Mucosa of rectum (tissue), 2 donors: ENCODE measurements around the gene TMOD3.

Experiments
- H3K27ac ChIP-seq, 2 donors: one replicate each; pipeline ENCODE4 v1.7.0; 2013; ENCODE audit warnings: inconsistent platforms in 2 of 2, low read depth in 2 of 2, low read length in 2 of 2
- H3K27me3 ChIP-seq, 2 donors: one replicate each; pipeline ENCODE4 v1.7.0; 2013; ENCODE audit warnings: low read length in 2 of 2; ENCODE audit not compliant: control insufficient read depth in 2 of 2, insufficient read depth in 2 of 2
- H3K36me3 ChIP-seq, 2 donors: one replicate each; pipeline ENCODE4 v1.7.0; 2013; ENCODE audit warnings: low read length in 2 of 2; ENCODE audit not compliant: control insufficient read depth in 2 of 2, insufficient read depth in 2 of 2
- H3K4me1 ChIP-seq, 2 donors: one replicate each; pipeline ENCODE4 v1.7.0; 2013; ENCODE audit warnings: low read length in 2 of 2, mild to moderate bottlenecking in 1 of 2; ENCODE audit not compliant: control insufficient read depth in 2 of 2, insufficient read depth in 2 of 2
- H3K4me3 ChIP-seq, 2 donors: one replicate each; pipeline ENCODE4 v1.7.0; 2013; ENCODE audit warnings: low read length in 2 of 2
- H3K9ac ChIP-seq, 2 donors: one replicate each; pipeline ENCODE4 v1.7.0; 2013; ENCODE audit warnings: low read length in 2 of 2, low read depth in 1 of 2, mild to moderate bottlenecking in 1 of 2
- H3K9me3 ChIP-seq, 2 donors: one replicate each; pipeline ENCODE4 v1.7.0; 2013; ENCODE audit warnings: low read length in 2 of 2; ENCODE audit not compliant: control insufficient read depth in 2 of 2
- donor health status: healthy.
- donor health status: Normal muscosa, but diverticular disease.

Gene TMOD3

GRCh38 chr15:51861557-51862359 lies 32.3 kb downstream of the TMOD3 start:
- Histone ChIP-seq H3K36me3 (peaks cover 20 to 24% of the 10 kb centered on the region in 2 donors), H3K27me3 (no peaks in the 10 kb centered on the region), H3K4me1 (no peaks in the 10 kb centered on the region), H3K9ac (no peak overlapping the region), H3K9me3 (no peaks in the 10 kb centered on the region), H3K4me3 (no peak overlapping the region), H3K27ac (no peak overlapping the region)

GRCh38 chr15:51863131-51863530 lies 33.7 kb downstream of the TMOD3 start:
- H3K4me1 ChIP-seq: no peaks in the 10 kb centered on the region
- peaks cover 26 to 31% of the 10 kb centered on the region in 2 donors for H3K36me3 ChIP-seq
- H3K27ac ChIP-seq: no peak overlapping the region

DNA sequence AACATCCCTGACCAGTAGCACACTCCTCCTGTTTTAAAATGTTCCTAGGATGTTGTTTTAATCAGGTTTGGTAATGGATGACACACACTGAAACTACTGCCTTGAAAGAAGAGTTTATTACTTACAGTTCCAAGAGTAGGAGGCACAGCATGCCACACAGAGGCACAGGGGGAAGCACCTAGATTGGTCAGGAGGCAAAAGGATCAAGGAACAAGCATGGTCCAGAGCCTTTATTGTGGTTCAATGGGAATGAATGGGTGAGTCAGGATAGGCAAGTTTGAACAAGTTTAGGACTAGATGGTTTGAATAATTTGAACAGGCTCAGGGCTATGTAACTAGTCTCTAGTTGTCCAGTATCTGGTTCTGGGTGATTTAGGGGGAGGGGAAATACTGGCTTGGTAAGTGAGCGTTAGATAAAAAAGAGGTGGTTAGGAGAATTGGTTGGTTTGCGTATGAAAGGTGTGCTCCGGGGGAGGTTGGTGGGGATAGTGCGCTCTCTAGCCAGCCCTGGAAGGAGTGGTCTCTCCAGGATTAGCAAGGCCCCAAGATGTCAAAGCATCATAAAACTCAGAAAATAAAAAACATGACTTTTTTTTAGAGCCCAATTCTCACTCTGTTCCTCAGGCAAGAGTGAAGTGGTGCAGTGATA lies 35.1 kb downstream of the TMOD3 start:
- H3K4me1 ChIP-seq: peaks cover 5 to 8% of the 10 kb centered on the region in 2 donors

More at GRCh38 chr15:51863131-51863530, 33.7 kb downstream of the TMOD3 start:
- Histone ChIP-seq H3K27me3 (no peaks in the 10 kb centered on the region), H3K4me3 (no peak overlapping the region), H3K9me3 (no peaks in the 10 kb centered on the region), H3K9ac (no peak overlapping the region)

DNA sequence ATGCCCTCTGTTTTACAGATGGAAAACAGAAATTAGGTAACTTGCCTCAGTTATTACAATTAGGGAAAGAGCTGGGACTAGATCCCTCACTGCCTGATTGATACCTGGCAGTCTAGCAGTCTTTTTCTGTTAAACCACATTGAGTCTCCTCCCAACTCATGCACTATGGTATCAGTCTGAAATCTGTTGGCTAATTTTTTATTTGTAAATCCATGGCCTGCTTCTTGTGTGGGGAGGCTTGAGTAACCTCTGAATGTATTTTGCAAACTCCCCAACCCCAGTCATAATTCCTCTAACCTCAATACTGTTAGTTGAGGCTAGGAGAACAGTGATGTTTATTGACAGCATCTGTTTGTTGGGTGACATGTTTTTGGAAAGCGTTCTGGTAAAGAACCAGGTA lies 35.9 kb downstream of the TMOD3 start:
- no peak overlapping the region for H3K9ac ChIP-seq
- no peaks in the 10 kb centered on the region for H3K27me3 ChIP-seq
- no peaks in the 10 kb centered on the region for H3K9me3 ChIP-seq
- peaks cover 26 to 31% of the 10 kb centered on the region in 2 donors for H3K36me3 ChIP-seq
- peaks cover 5 to 8% of the 10 kb centered on the region in 2 donors for H3K4me1 ChIP-seq
- H3K4me3 ChIP-seq: no peak overlapping the region
- H3K27ac ChIP-seq: no peak overlapping the region

More for the DNA sequence above, 35.1 kb downstream of the TMOD3 start:
- H3K27ac ChIP-seq: no peak overlapping the region
- no peak overlapping the region for H3K9ac ChIP-seq
- H3K27me3 ChIP-seq: no peaks in the 10 kb centered on the region
- peaks cover 26 to 31% of the 10 kb centered on the region in 2 donors for H3K36me3 ChIP-seq
- no peaks in the 10 kb centered on the region for H3K9me3 ChIP-seq
- H3K4me3 ChIP-seq: no peak overlapping the region

DNA sequence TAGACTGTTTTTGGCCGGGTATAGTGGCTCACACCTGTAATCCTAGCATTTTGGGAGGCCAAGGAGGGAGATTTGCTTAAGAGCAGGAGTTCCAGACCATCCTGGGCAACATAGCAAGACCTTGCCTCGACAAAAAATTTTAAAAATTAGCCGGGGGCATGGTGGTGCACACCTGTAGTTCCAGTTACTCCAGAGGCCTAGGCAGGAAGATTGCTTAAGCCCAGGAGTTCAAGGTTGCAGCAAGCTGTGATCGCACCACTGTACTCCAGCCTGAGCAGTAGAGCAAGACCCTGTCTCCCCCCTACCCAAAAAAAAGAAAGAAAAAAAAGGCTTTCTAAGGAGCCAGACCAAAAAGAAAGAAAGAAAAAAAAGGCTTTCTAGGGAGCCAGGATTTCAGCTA lies 36.7 kb downstream of the TMOD3 start:
- Histone ChIP-seq H3K27me3 (no peaks in the 10 kb centered on the region), H3K9ac (no peak overlapping the region), H3K27ac (no peak overlapping the region), H3K4me1 (peaks cover 5 to 8% of the 10 kb centered on the region in 2 donors), H3K9me3 (no peaks in the 10 kb centered on the region), H3K36me3 (peaks cover 29 to 31% of the 10 kb centered on the region in 2 donors), H3K4me3 (no peak overlapping the region)

GRCh38 chr15:51866751-51867150 lies 37.3 kb downstream of the TMOD3 start:
- H3K27ac ChIP-seq: no peak overlapping the region

GRCh38 chr15:51869060-51869421 lies 39.6 kb downstream of the TMOD3 start:
- no peaks in the 10 kb centered on the region for H3K9me3 ChIP-seq
- peaks cover 5 to 8% of the 10 kb centered on the region in 2 donors for H3K4me1 ChIP-seq
- no peaks in the 10 kb centered on the region for H3K27me3 ChIP-seq
- no peak overlapping the region for H3K9ac ChIP-seq
- H3K36me3 ChIP-seq: peaks cover 23 to 30% of the 10 kb centered on the region in 2 donors
- no peak overlapping the region for H3K4me3 ChIP-seq
- H3K27ac ChIP-seq: no peak overlapping the region

More at GRCh38 chr15:51866751-51867150, 37.3 kb downstream of the TMOD3 start:
- no peaks in the 10 kb centered on the region for H3K9me3 ChIP-seq
- no peaks in the 10 kb centered on the region for H3K27me3 ChIP-seq
- peaks cover 31 to 33% of the 10 kb centered on the region in 2 donors for H3K36me3 ChIP-seq
- no peak overlapping the region for H3K4me3 ChIP-seq
- H3K9ac ChIP-seq: no peak overlapping the region
- H3K4me1 ChIP-seq: peaks cover 5 to 8% of the 10 kb centered on the region in 2 donors

DNA sequence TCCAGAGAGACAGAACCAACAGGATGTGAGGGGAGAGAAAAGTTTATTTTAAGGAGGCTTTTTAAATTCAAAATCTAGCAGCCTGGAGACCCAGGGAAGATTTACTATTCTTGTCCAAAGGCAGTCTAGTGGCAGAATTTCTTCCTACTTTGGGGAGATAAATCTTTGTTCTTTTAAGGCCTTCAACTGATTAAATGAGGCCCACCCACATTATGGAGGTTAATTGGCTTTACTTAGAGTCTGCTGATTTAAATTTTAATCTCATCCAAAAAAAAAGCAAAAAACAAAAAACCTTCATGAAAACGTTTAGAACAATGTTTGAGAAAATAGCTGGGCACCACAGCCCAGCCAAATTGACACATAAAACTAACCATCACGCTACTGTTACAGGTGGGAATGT lies 41.3 kb downstream of the TMOD3 start:
- Histone ChIP-seq H3K9ac (no peak overlapping the region), H3K27me3 (no peaks in the 10 kb centered on the region), H3K36me3 (peaks cover 15 to 24% of the 10 kb centered on the region in 2 donors), H3K27ac (no peak overlapping the region), H3K9me3 (no peaks in the 10 kb centered on the region), H3K4me3 (no peak overlapping the region), H3K4me1 (peaks cover 12 to 20% of the 10 kb centered on the region in 2 donors)

GRCh38 chr15:51874751-51875644 lies 45.5 kb downstream of the TMOD3 start:
- H3K36me3 ChIP-seq: peaks cover 7 to 14% of the 10 kb centered on the region in 2 donors
- no peak overlapping the region for H3K9ac ChIP-seq
- H3K27ac ChIP-seq: peak overlapping the region; percentile 65 to 69
- no peaks in the 10 kb centered on the region for H3K9me3 ChIP-seq
- H3K4me3 ChIP-seq: no peak overlapping the region
- peaks cover 16 to 28% of the 10 kb centered on the region in 2 donors for H3K4me1 ChIP-seq
- no peaks in the 10 kb centered on the region for H3K27me3 ChIP-seq
